Occipital lobe (tissue), 2 donors: ENCODE results near the gene CHRNA10. TPM values are rescaled to one million over a fixed set of nuclear protein-coding genes. Genes with fewer than 3 reads are reported as not detected.
"Not testable (repeated sequence)": the region's sequence is repeated elsewhere in the genome, so short reads cannot be mapped to it uniquely, and the experiment has no call there.

Experiments
- DNase-seq: peaks from one replicate; lab custom pipeline; 2025; lab: John Stamatoyannopoulos, UW
- total RNA-seq: library from RNA; depleted of rRNA; stranded (reverse); fragments of >200 nt; gene quantifications from one replicate; pipeline ENCODE4 v1.2.3, GENCODE V29; 2014

CHRNA10 gene
- total RNA-seq, 1 donor from 2014 or later = not detected

DNA sequence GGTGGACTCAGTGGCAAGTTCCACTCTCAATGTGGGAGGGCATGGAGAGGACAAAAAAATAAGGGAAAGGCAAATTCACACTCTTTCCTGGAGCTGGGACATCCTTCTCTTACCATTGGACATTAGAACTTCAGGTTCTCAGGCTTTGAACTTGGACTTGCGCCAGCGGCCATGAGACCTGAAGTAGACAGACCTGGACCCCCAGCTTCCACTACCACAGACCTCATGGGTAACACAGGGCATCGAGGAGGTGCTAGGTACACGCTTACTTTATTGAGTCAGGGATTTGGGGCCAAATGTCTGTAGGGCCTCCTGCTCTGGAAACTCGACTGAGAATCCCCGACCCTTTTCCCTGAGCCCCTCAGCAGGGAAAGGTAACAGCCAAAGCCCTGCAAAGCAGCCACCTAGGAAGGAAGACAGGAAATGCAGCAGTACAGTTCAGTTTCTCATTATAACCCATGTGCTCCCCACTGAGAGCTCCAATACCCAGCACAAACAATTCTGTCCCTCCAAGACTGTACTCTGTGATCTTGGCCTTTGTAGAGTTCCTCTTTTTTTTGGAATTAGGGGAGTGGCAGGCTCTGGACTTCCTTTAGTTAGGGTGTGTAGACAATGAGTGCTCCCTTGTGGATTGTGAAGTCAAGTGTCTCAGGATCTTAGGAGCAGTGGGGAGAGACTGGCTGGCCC lies 5.7 kb downstream of the CHRNA10 start:
- no peak for DNase-seq

DNA sequence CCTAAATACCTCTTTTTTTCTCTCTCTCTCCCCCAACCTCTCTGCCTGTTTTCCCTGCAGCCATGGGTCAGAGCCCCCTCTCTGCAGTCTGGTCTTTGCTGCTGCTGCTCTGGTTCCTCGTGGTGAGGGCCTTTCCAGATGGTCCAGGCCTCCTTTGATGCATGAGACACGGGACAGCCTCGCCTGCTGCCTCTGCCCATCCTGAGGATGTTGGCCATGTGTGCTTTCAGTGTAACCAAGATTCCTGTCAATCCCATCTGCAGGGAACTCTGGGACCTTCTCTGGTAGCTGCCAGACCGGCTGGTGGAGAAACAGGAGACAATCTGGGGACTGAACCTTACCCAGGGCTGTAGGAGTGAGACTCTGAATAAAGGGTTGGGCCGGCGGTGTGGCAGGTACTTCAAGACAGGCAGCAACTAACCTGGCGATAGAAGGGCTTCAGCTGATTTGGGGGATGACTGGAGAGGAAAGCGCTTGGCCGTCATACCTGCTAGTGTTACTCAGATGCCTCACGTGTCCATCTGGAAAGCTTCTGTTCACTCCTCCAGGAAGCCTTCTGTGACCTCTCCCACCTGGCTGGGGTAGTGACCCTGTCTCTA lies 7.1 kb downstream of the CHRNA10 start:
- DNase-seq = no peak

DNA sequence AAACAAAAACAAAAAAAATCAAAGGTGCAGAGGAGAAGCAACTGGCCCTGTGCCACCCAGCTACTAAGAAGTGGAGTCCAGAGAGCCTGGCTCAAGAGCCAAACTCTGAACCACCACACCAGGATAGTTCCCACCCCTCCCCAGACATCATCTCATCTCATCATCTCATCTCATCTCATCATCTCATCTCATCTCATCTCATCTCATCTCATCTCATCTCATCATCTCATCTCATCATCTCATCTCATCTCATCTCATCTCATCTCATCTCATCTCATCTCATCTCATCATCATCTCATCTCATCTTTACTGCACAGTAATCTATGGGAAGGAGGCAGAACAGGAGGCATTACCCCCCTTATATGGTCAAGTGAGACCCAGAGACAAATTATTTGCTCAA lies 8.3 kb downstream of the CHRNA10 start:
- DNase-seq = no peak

DNA sequence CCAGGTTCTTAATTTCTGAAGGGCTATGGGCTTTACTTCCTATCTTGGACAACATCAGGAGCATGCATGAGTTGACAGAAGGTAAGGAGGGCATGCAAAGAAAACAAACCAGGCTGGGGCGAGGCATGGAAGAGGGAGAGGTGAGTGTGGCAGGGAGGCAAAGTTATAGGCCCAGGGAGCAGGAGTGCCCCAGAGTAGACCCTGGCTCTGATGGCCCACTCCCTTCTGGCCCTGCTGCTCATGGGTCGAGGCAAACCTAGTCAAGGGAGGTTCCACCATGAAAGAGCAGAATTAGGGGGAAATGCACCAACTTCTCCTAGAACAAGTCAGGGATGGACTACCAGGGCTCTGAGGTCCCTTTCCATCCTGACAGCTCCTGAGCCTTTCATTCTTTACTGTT lies 10.2 kb downstream of the CHRNA10 start:
- DNase-seq = no peak

DNA sequence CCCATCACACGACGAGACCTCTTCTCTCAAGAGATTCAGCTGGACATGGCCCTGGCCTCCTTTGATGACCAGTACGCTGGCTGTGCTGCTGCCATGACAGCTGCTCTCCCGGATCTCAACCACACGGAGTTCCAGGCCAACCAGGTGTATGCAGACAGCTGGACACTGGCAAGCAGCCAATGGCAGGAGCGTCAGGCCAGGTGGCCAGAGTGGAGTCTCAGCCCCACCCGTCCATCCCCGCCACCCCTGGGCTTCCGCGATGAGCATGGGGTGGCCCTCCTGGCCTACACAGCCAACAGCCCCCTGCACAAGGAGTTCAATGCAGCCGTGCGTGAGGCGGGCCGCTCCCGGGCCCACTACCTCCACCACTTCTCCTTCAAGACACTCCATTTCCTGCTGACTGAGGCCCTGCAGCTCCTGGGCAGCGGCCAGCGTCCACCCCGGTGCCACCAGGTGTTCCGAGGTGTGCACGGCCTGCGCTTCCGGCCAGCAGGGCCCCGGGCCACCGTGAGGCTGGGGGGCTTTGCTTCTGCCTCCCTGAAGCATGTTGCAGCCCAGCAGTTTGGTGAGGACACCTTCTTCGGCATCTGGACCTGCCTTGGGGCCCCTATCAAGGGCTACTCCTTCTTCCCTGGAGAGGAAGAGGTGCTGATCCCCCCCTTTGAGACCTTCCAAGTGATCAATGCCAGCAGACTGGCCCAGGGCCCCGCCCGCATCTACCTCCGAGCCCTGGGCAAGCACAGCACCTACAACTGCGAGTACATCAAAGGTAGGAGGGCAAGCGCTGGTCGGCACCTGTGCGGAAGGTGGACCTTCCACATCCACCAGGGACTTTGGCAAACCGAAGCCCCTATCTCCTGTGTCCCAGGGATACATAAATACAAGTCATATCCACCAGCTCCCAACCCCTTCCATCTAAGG lies 11.3 kb downstream of the CHRNA10 start:
- no peak for DNase-seq

DNA sequence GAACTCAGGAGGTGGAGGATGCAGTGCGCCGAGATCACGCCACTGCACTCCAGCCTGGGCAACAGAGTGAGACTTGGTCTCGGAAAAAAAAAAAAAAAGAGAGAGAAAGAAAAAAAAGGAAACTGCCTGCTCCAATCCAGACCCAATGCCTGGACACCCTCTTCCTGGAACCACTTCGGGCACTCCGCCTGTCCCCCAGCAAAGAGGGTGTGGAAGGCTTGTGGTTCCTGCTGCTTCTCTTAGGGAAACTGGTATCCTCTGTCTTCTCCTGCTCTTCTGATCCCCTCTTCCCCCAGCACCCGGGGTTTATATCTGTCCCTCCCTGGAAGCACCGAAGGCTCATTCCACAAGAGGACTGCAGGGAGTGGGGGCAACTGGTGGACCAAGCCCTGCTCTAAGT lies 12.9 kb downstream of the CHRNA10 start:
- no peak for DNase-seq

DNA sequence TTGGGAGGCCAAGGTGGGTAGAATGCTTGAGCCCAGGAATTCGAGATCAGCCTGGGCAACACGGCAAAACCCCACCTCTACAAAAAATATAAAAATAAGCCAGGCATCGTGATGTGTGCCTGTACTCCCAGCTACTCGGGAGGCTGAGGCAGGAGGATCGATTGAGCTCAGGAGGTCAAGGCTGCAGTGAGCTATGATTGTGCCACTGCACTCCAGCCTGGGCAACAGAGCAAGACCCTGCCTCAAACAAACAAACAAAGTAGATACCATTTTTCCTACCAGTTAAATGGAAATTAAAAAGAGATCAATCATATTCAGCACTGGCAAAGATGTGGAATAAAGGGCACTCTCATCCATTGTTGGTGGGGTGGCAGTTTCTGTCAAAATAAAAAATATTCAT lies 13.9 kb downstream of the CHRNA10 start:
- DNase-seq = not testable (repeated sequence)

DNA sequence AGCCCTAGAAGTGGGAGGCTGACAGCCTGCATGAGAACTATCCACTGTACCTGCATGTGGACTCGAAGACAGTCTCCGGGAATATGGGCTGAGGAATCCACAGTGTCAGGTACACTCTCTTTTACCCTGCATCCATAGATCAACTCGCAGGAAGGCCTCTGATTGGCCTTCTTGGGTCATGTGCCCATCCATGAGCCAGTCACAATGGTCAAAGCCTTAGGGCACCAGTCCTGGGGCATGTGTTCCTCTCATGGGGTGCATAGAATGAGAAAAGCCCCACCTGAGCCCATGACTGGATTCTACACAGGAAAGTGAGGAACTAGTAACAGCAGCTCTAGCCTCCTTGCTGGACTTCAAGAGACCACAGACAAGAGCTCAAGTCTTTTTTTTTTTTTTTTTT lies 15.6 kb downstream of the CHRNA10 start:
- DNase-seq = no peak

DNA sequence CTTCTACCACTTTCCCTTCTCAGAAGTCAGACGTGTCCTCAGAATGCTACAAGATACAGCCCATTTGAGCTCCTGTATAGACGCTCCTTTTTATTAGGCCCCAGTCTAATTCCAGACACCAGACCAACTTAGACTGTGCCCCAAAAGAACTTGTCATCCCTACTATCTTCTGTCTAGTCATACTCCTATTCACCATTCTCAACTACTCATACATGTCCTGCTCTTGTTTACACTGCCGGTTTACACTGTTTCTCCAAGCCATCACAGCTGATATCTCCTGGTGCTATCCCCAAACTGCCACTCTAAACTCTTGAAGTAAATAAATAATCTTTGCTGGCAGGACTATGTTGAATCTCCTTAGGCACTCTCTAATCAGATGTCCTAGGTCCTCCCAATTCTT lies 18.7 kb downstream of the CHRNA10 start:
- not testable (repeated sequence) for DNase-seq

DNA sequence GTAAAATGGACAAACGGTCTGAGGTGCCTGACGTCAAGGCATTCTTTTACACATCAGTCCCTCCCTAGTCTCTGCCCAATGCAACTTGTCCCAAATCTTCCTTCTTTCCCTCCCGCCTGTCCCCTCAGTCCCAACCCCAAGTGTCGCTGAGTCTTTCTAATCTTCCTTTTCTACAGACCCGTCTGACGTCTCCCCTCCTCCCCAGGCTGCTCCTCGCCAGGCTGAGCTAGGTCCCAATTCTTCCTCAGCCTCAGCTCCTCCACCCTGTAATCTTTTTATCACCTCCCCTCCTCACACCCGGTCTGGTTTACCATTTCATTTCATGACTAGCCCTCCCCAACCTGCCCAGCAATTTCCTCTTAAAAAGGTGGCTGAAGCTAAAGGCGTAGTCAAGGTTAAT lies 21.8 kb downstream of the CHRNA10 start:
- DNase-seq = not testable (repeated sequence)

DNA sequence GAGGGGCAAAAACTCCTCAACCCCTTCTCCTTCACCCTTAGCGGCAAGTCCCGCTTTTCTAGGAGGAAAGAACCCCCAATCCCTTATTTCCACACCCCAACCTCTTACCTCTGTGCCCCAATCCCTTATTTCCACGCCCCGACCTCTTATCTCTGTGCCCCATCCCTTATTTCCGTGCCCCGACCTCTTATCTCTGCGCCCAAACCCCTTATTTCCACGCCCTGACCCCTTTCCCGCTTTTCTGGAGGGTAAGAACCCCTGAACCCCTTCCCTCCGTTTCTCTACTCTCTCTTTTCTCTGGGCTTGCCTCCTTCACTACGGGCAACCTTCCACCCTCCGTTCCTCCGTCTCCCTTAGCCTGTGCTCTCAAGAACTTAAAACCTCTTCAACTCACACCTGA lies 22.3 kb downstream of the CHRNA10 start:
- not testable (repeated sequence) for DNase-seq

DNA sequence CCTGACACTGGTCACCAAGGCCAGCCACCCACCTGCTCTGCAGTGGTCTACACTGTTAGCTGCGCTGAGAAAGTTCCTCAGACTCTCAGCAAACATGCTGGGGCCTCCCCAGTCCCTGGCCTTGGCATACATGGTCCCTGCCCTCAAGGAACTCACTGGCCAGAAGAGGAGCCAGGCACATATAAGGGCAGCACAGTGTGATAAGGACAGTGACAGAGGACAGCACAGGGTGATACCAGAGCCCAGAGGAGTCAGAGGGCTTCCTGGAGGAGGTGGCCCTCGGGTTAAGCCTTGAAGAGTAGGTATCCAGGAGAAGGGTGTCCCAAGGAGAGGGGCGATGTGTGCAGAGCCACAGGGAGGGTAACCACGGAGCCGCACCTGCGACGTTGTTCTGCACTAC lies 25.6 kb downstream of the CHRNA10 start:
- no peak for DNase-seq

DNA sequence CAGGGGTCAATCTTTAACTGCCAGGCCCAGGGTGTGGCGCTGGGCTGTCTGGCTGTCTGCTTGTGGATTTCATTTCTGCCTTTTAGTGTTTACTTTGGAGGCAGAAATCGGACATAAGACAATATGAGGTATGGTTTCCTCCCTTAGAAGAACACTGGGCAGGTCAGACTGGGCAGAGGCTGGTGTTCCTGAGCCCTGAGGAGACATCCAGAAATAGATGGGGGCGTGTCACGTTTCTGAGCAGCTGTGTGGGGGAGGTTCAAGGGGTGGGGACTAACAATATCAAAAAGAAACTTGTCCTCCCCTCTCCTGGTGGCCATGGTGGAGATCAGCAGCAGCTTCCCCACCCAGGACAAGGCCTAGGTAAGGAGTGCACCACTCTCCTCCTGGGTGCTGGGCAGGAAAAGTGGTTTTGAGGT lies 26.4 kb downstream of the CHRNA10 start, which contains the start of gene ART1:
Gene ART1, plus strand, starts transcription at position 312 of the 419 bp plus-strand sequence. CDS start 14,086 bp downstream, outside the sequence.
- DNase-seq = no peak

DNA sequence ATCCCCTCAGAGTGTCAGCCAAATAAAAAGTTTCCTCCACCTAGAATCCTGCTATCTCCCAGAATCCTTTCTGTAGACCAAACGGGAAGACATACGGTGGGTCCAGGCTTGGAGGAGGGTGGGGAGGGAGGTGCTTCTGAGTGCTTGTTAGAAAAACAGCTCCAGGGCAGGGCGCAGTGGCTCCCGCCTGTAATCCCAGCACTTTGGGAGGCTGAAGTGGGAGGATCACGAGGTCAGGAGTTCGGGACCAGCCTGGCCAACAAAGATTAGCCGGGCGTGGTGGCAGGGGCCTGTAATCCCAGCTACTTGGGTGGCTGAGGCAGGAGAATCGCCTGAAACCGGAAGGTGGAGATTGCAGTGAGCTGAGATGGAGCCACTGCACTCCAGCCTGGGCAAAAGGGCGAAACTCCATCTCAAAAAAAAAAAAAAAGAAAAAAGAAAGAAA lies 28.1 kb downstream of the CHRNA10 start:
- not testable (repeated sequence) for DNase-seq

DNA sequence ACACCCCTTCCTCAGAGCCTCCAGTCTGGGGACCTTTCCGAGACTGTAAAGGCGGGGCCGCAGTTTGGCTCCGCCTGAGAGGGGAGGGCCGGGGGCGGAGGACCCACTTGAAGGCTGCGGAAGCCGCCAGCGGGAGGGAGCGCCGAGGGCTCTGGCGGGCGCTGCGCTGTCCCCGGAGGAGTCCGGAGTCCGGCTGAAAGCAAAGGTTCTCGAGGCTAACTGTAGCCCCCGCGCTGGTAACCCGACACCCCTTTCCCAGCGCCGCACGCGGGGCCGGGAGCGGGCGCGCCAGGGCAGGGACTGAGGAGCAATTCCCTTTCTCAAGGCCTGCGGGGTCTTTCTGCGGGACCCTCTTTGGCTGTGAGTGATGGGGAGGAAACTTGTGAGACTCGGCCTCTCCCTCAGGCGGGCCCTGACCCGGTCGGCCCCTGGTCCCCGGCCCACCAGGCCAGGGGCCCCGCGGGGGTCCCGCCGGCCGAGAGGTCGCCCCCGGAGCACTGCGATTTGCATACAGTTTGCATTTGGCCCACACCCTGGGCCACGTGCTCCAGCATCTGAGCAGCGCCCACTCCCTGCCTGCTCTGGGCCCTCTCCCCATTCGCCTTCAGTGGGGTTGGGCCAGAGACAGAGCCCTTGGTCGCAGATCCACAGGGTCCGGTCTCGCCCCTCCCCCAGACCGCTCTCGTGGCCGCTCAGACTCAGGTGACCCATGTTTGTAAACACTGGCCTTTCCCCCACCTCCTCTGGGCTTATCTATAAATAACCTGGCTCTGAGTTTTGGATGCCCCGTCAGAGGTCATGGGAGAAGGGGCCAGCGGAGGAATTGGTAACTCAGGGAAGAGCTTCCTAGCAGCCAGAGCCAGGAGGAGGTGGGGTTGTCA lies 28.9 kb downstream of the CHRNA10 start:
- DNase-seq = no peak

DNA sequence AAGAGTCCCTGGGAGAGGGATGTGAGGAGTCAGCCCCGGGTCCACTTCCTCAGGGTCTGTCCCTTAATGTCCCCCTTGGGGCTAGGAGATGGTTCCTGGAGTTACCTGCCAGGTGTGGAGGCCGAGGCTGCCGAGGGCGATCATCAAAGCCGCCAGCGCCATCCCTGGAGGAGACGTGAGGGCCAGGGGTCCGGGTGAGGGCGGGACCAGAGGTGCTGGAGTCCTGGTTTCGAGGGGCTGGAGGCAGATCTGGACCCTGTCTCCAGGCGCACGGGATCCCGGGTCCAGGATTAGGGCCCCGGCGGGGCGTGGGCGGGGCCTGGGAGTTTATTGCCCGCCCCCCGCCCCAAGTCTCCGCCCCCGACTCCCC lies 29.5 kb downstream of the CHRNA10 start, which contains the start of gene ART5:
Gene ART5, minus strand, starts transcription at position 292 of the 370 bp plus-strand sequence. Its CDS starts 130 bp downstream, at position 162.
- no peak for DNase-seq

DNA sequence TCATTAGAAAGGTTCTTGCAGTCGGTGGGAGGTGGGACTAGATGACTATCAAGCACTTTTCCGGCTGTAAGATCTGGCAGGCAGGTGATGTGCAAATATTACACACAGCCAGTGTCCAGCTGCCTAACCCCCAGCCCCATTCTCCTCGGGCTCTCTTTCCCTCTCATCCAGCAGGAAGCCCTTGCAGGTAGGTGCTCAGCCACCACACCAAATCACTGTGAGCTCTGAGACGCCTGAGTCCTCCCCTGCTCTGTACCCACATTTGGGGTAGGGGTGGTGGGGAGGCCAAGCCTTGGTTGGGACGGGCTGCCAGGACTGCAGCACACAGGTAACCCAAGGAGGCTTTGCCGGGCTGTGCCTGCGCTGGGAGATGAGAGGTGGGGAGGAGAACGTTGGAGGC lies 30.0 kb downstream of the CHRNA10 start:
- DNase-seq = no peak

DNA sequence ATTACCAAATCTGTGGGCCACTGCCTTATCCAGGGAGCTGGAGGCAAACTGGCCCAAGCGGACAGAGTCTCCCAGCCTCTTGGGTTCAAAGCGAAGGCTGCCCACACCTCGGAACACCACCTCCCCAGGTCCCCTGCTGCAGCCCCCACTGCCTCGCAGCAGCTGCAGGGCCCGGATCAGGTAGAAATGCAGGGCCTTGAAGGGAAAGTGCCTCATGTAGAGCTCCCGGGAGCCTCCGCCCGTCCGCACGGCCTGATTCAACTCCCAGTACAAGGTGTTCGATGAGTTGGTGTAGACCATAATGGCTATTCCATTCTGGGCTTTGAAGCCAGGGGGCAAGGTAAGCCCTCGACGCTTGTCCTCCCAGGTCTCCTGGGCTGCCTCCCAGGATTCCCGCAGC lies 31.3 kb downstream of the CHRNA10 start:
- DNase-seq = no peak

DNA sequence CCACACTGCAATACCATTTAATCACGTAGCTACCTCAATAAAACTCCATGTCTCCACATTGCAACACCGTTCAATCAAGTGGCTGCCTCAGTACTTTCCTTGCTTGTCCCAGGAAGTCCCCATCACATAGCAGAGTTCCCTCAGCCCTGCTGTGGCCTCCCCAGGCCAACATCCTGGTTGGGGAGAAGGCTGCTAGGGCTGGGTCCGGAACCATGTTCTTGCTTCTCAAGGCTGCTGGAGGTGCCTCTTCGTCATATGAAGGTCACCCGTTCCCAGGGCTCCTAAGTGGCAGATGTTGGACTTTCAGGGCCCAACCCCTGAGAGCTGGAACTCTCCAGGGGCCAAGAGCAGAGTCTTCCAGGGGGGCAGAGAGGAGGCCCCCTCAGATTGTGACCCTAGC lies 32.7 kb downstream of the CHRNA10 start:
- no peak for DNase-seq

DNA sequence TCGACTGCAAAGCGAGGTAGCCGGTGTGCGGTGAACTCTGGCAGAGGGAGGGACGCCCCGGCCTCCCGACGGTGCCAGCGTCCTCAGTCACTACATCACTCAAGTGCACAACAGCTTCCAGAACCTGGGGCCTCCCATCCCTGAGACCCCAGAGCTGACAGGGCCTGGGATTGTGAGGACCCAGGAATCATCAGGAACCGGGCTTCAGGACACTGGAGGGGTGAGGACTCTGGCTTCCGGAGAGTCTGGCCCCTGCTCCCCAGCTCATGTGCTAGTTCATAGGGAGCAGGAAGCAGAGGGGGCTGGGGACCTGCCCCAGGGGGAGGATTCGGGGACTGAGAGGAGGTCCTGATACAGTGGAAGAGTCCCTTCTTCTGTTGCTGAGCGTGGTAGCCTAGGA lies 34.0 kb downstream of the CHRNA10 start:
- DNase-seq = no peak
